Activated naive CD8-positive, alpha-beta T cell treated with anti-CD3 and anti-CD28 coated beads for 36 hours (primary cell): Measurements from ENCODE around the gene TTLL11. TPM values are rescaled to one million over a fixed set of nuclear protein-coding genes. Genes with fewer than 3 reads are reported as not detected.
"Not testable (repeated sequence)": the region's sequence is repeated elsewhere in the genome, so short reads cannot be mapped to it uniquely, and the experiment has no call there.

Experiments used
- DNase-seq: peaks from one replicate; pipeline ENCODE4 v3.0.0; 2021
- H3K27ac Mint-ChIP-seq: one replicate; pipeline ENCODE4 v1.8.0; 2022; ENCODE audit warnings: mild to moderate bottlenecking, moderate library complexity, mixed read lengths
- H3K27me3 Mint-ChIP-seq: one replicate; pipeline ENCODE4 v1.8.0; 2022; ENCODE audit warnings: mild to moderate bottlenecking, mixed read lengths
- H3K36me3 Mint-ChIP-seq: one replicate; pipeline ENCODE4 v1.8.0; 2021; ENCODE audit warnings: mild to moderate bottlenecking, mixed read lengths
- H3K4me1 Mint-ChIP-seq: one replicate; pipeline ENCODE4 v1.8.0; 2021; ENCODE audit warnings: mixed read lengths
- H3K4me3 Mint-ChIP-seq: one replicate; pipeline ENCODE4 v1.8.0; 2022; ENCODE audit warnings: mild to moderate bottlenecking, moderate library complexity, mixed read lengths
- H3K9me3 Mint-ChIP-seq: one replicate; pipeline ENCODE4 v1.8.0; 2022; ENCODE audit warnings: mixed read lengths
- total RNA-seq, 2 experiments: library from RNA; stranded (reverse); gene quantifications; one replicate each; pipeline ENCODE4 v1.2.3, GENCODE V29; 2021

Gene TTLL11
- total RNA-seq, 2 experiments from 2014 or later = 2.5 to 2.8 TPM

DNA sequence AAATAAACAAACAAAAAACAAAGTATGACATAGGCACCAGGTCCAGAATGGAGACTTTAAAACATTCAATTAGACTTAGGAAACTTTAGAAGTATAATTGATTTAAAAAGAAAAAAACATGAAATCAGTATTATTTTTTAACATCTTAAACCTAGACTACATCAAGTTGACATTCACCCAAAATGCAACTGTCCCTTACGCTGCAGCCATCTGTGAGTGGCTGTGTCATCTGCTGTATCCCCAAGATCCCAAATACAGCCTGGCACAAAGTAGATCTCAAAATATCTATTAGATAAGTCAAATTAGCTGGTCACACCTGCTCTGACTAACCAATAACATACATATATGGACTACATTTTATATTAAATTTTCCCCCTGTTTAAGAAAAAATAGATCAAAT is 7.8 kb downstream of the TTLL11 start:
- Mint-ChIP-seq H3K4me1 (peaks cover 11% of the 10 kb centered on the region), H3K27me3 (no peaks in the 10 kb centered on the region), H3K9me3 (no peaks in the 10 kb centered on the region), H3K36me3 (peaks cover 2% of the 10 kb centered on the region), H3K4me3 (no peak overlapping the region), H3K27ac (no peak overlapping the region)
- DNase-seq = no peak

DNA sequence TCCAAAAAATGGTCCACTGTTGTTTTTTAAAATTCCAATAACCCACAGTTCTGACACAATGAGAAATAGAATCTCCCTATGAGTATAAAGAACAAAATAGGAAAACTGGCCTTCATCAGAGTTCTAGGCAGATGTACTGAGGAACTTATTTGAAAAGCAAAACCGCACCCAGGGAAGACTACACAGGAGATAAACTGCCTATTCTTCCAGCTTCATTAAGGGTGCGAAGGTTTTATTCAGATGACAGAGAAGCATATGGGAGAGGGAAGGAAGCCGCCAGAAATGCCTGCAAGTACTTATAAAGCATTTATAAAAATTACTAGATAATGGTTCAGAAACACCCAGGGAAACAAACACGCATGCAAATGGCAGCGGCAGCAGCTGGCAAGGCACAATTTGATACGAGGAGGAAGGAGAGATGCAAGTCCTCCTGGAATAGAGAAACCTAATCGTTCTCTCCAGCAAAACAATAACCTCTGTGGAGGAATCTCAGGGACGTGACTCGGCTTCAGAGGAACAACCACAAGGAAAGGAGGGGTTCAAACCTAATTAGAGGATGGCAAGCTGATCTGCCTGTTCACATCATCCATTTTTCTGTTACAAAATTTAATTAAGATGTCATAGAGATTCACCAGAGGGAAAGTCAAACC is 9.0 kb downstream of the TTLL11 start:
- peaks cover 1% of the 10 kb centered on the region for H3K9me3 Mint-ChIP-seq
- H3K4me3 Mint-ChIP-seq = no peak overlapping the region
- H3K27me3 Mint-ChIP-seq = no peaks in the 10 kb centered on the region
- peaks cover 8% of the 10 kb centered on the region for H3K4me1 Mint-ChIP-seq
- no peaks in the 10 kb centered on the region for H3K36me3 Mint-ChIP-seq
- no peak for DNase-seq
- H3K27ac Mint-ChIP-seq = no peak overlapping the region

DNA sequence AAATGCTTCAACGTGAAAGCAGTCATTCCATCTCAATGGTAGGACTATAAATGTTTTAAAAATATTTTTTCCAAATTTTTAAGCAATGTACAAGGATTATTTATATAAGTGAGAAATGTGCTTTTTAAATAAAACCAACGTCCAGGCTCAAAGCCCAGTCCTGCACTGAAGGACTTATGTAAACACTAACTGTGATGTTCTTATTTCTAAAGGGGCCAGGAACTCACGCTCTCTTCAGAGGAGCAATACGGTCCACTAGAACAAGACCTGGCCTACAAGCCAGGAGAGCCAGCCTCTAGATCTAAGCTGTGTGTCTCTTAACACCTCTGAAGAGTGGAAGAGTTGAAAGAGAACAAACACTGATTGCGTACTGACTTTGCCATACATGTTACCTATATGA is 12.1 kb downstream of the TTLL11 start:
- Mint-ChIP-seq H3K27ac (no peak overlapping the region), H3K4me3 (no peak overlapping the region)
- no peak for DNase-seq

GRCh38 chr9:122078557-122078956 is 14.6 kb downstream of the TTLL11 start:
- H3K27me3 Mint-ChIP-seq = no peaks in the 10 kb centered on the region
- H3K4me3 Mint-ChIP-seq = no peak overlapping the region
- peaks cover 11% of the 10 kb centered on the region for H3K4me1 Mint-ChIP-seq
- peaks cover 17% of the 10 kb centered on the region for H3K36me3 Mint-ChIP-seq
- H3K9me3 Mint-ChIP-seq = peaks cover 20% of the 10 kb centered on the region
- DNase-seq = no peak
- H3K27ac Mint-ChIP-seq = no peak overlapping the region

More for the DNA sequence above, 12.1 kb downstream of the TTLL11 start:
- H3K4me1 Mint-ChIP-seq = peaks cover 9% of the 10 kb centered on the region
- no peaks in the 10 kb centered on the region for H3K27me3 Mint-ChIP-seq
- peaks cover 17% of the 10 kb centered on the region for H3K36me3 Mint-ChIP-seq
- H3K9me3 Mint-ChIP-seq = peaks cover 20% of the 10 kb centered on the region

DNA sequence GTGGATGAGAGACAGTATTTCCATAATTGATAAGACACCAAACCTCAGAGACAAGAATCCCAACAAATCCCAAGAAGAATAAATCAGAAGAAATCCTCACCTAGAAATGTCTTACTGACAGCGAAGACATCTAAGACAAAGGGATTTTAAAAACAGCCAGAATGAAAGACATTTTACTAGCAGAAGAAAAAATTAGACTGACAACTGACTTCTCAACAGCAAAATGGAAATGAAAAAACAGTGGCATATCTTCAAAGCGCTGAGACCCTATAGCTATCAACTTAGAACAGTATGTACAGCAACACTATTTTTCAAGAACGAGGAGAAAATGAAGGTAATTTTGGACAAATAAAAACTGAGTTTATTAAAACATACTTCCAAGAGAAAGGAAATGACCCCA is 16.3 kb downstream of the TTLL11 start:
- H3K27me3 Mint-ChIP-seq = no peaks in the 10 kb centered on the region
- peaks cover 6% of the 10 kb centered on the region for H3K4me1 Mint-ChIP-seq
- no peak overlapping the region for H3K4me3 Mint-ChIP-seq
- no peak overlapping the region for H3K27ac Mint-ChIP-seq
- peaks cover 17% of the 10 kb centered on the region for H3K36me3 Mint-ChIP-seq
- peaks cover 20% of the 10 kb centered on the region for H3K9me3 Mint-ChIP-seq
- no peak for DNase-seq

GRCh38 chr9:122076117-122076516 is 17.0 kb downstream of the TTLL11 start:
- H3K27ac Mint-ChIP-seq = no peak overlapping the region
- no peaks in the 10 kb centered on the region for H3K27me3 Mint-ChIP-seq
- H3K9me3 Mint-ChIP-seq = peaks cover 20% of the 10 kb centered on the region
- DNase-seq = no peak
- H3K36me3 Mint-ChIP-seq = peaks cover 17% of the 10 kb centered on the region
- H3K4me1 Mint-ChIP-seq = peaks cover 6% of the 10 kb centered on the region
- H3K4me3 Mint-ChIP-seq = no peak overlapping the region

DNA sequence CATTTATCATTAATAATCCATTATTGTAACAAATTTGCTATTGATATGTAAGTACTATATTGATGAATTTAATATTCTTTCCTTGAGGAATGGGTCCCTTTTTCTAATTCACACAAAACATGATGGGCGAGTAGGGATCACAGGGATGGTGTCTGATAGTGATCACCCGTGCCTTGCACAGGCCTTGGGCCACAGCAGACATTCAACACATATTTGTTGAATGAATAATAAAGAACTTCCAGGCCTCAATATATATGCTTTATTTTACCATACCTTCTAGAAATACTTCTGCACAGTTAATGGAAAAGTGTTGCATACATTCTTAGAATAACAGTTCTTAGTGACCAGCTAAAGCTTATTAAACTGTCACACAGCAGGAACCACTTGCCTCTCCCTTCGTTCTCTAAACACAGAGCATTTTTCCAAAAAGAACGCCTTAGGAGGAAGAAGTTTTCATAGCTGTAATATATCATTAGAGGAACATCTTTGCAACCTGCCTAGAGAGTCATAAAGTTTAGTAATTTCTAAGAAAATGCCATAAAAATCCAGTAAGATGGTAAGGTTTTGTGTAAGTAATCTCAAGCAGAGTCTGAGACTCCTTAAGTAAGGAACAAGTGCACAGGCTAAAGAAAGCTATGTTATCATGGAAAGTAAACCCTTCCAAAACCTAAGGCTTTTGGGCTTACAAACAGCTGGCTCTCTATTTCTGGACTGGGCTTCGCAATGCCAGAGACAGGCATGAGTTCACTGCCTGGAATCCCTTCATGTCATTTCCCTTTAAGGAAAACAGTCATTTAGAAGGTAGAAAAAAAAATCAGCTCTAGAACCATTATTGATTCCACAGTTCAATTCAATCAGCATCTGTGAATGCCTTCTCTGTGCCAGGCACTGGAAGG is 17.7 kb downstream of the TTLL11 start:
- no peak for DNase-seq
- Mint-ChIP-seq H3K9me3 (peaks cover 20% of the 10 kb centered on the region), H3K4me3 (no peak overlapping the region), H3K27me3 (no peaks in the 10 kb centered on the region), H3K4me1 (peaks cover 6% of the 10 kb centered on the region), H3K27ac (no peak overlapping the region), H3K36me3 (peaks cover 17% of the 10 kb centered on the region)

- Mint-ChIP-seq H3K27ac (no peak overlapping the region), H3K4me1 (peaks cover 6% of the 10 kb centered on the region), H3K27me3 (no peaks in the 10 kb centered on the region), H3K36me3 (peaks cover 4% of the 10 kb centered on the region), H3K4me3 (no peak overlapping the region), H3K9me3 (peaks cover 3% of the 10 kb centered on the region)
- DNase-seq = no peak
These were observed 21.4 kb downstream of the TTLL11 start for GRCh38 chr9:122071715-122072114.

- no peaks in the 10 kb centered on the region for H3K27me3 Mint-ChIP-seq
- no peaks in the 10 kb centered on the region for H3K9me3 Mint-ChIP-seq
- no peak overlapping the region for H3K4me3 Mint-ChIP-seq
- H3K27ac Mint-ChIP-seq = no peak overlapping the region
- peaks cover 1% of the 10 kb centered on the region for H3K4me1 Mint-ChIP-seq
- no peak for DNase-seq
- H3K36me3 Mint-ChIP-seq = no peaks in the 10 kb centered on the region
These were observed 22.2 kb downstream of the TTLL11 start for GRCh38 chr9:122070728-122071515.

- not testable (repeated sequence) for DNase-seq, H3K4me3 Mint-ChIP-seq, H3K27ac Mint-ChIP-seq, H3K9me3 Mint-ChIP-seq, H3K4me1 Mint-ChIP-seq, H3K36me3 Mint-ChIP-seq, H3K27me3 Mint-ChIP-seq
These were observed 26.4 kb downstream of the TTLL11 start for GRCh38 chr9:122066680-122067079.

DNA sequence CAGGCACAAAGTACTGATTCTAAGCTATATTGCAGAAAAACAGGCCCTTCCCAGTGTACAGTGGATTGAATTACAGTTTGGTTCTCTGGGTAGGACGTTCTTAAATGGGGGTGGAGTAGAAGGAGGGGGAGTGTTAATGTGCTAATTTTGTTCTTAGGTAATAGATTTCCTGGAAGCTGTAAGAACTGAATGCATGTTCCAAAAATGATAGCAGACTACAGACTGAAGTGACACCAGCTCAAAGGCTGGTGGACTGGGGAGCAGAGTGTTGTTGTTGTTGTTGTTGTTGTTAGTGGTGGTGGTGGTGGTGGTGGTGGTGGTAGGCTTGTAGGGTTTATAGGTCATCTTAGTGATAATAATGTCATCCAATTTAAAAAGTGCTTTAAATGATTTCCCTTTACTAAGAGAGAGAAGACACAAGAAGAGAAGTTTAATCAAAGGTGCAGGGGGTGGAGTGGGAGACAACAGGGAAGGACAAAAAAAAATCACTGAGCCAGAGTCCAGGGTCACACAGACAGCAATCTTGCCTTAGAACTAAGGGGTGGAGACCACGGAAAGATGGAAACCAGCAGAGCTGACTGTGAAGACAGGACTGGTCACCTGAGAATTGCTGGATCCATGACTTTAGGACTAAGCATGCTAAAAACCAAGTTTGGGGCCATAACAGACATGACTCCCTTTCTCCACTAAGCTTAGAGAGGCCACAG is 27.0 kb downstream of the TTLL11 start:
- peaks cover 2% of the 10 kb centered on the region for H3K4me1 Mint-ChIP-seq

DNA sequence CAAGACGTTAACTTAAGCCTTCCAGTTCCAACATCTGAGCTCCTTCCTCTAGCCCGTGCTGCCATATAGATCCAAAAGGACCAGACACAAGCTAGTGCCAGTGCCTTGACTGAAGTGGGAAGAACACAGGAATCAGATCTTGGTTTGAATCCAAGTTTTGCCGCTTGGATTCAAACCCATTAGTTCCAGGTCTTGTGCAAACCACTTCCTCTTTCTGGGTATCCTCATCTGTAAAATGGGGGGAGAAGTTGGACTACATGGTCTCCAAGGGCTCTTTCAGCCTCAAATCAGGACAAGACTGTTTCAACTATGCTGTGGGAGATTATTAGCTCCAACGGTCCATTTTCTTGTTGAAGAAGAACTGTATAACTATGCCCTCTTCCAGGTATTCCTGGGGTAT is 32.6 kb downstream of the TTLL11 start:
- no peak overlapping the region for H3K4me3 Mint-ChIP-seq
- H3K36me3 Mint-ChIP-seq = no peaks in the 10 kb centered on the region
- no peaks in the 10 kb centered on the region for H3K27me3 Mint-ChIP-seq
- no peak for DNase-seq
- H3K9me3 Mint-ChIP-seq = no peaks in the 10 kb centered on the region
- H3K4me1 Mint-ChIP-seq = peaks cover 2% of the 10 kb centered on the region
- no peak overlapping the region for H3K27ac Mint-ChIP-seq

More for the DNA sequence above, 27.0 kb downstream of the TTLL11 start:
- H3K4me3 Mint-ChIP-seq = no peak overlapping the region
- DNase-seq = no peak
- H3K9me3 Mint-ChIP-seq = no peaks in the 10 kb centered on the region
- H3K27me3 Mint-ChIP-seq = no peaks in the 10 kb centered on the region
- H3K27ac Mint-ChIP-seq = no peak overlapping the region
- H3K36me3 Mint-ChIP-seq = no peaks in the 10 kb centered on the region

- DNase-seq = no peak
- H3K4me3 Mint-ChIP-seq = no peak overlapping the region
- peaks cover 3% of the 10 kb centered on the region for H3K4me1 Mint-ChIP-seq
- H3K27ac Mint-ChIP-seq = no peak overlapping the region
- no peaks in the 10 kb centered on the region for H3K36me3 Mint-ChIP-seq
- no peaks in the 10 kb centered on the region for H3K27me3 Mint-ChIP-seq
- H3K9me3 Mint-ChIP-seq = no peaks in the 10 kb centered on the region
These were observed 33.2 kb downstream of the TTLL11 start for GRCh38 chr9:122059955-122060324.

- Mint-ChIP-seq H3K9me3 (no peaks in the 10 kb centered on the region), H3K4me3 (no peak overlapping the region), H3K27ac (no peak overlapping the region), H3K36me3 (no peaks in the 10 kb centered on the region), H3K4me1 (peaks cover 7% of the 10 kb centered on the region), H3K27me3 (no peaks in the 10 kb centered on the region)
- DNase-seq = no peak
These were observed 33.7 kb downstream of the TTLL11 start for GRCh38 chr9:122059214-122059954.
